ENCODE results near the gene ATG7. TPM values are rescaled to one million over a fixed set of nuclear protein-coding genes. Genes with fewer than 3 reads are reported as not detected.
"Not testable (repeated sequence)": the region's sequence is repeated elsewhere in the genome, so short reads cannot be mapped to it uniquely, and the experiment has no call there.

ATG7 gene
- total RNA-seq, 1 donor from 2014 or later, result 23.0 TPM

GRCh38 chr3:11510356-11510755 is 238.2 kb downstream of the ATG7 start:
- Mint-ChIP-seq H3K4me1 (ENCODE audit: low read depth, unreplicated experiment) (peaks cover 25% of the 10 kb centered on the region), H3K4me3 (ENCODE audit: unreplicated experiment) (peak overlapping the region; percentile 74), H3K27ac (ENCODE audit: unreplicated experiment) (peak overlapping the region; percentile 93), H3K9me3 (ENCODE audit: unreplicated experiment) (peaks cover 4% of the 10 kb centered on the region), H3K36me3 (ENCODE audit: unreplicated experiment) (no peaks in the 10 kb centered on the region), H3K27me3 (ENCODE audit: unreplicated experiment) (peaks cover 6% of the 10 kb centered on the region)
- TF ChIP-seq CTCF (IDR thresholded peaks at IDR 0.05; ENCODE audit: partially characterized antibody, unreplicated experiment), result no peak
- no peak for DNase-seq

GRCh38 chr3:11511606-11512005 is 239.4 kb downstream of the ATG7 start:
- not testable (repeated sequence) for H3K27me3 Mint-ChIP-seq (ENCODE audit: unreplicated experiment); H3K4me3 Mint-ChIP-seq (ENCODE audit: unreplicated experiment); H3K27ac Mint-ChIP-seq (ENCODE audit: unreplicated experiment); H3K36me3 Mint-ChIP-seq (ENCODE audit: unreplicated experiment); H3K9me3 Mint-ChIP-seq (ENCODE audit: unreplicated experiment); DNase-seq
- peaks cover 23% of the 10 kb centered on the region for H3K4me1 Mint-ChIP-seq (ENCODE audit: low read depth, unreplicated experiment)

- H3K9me3 Mint-ChIP-seq (ENCODE audit: unreplicated experiment); H3K36me3 Mint-ChIP-seq (ENCODE audit: unreplicated experiment); H3K27ac Mint-ChIP-seq (ENCODE audit: unreplicated experiment); DNase-seq; H3K4me3 Mint-ChIP-seq (ENCODE audit: unreplicated experiment); H3K27me3 Mint-ChIP-seq (ENCODE audit: unreplicated experiment): not testable (repeated sequence)
- H3K4me1 Mint-ChIP-seq (ENCODE audit: low read depth, unreplicated experiment), result peaks cover 23% of the 10 kb centered on the region
Measured at GRCh38 chr3:11513125-11513816, 241.1 kb downstream of the ATG7 start.

- Mint-ChIP-seq H3K36me3 (ENCODE audit: unreplicated experiment) (no peaks in the 10 kb centered on the region), H3K4me3 (ENCODE audit: unreplicated experiment) (no peak overlapping the region), H3K9me3 (ENCODE audit: unreplicated experiment) (peaks cover 8% of the 10 kb centered on the region), H3K27ac (ENCODE audit: unreplicated experiment) (no peak overlapping the region), H3K27me3 (ENCODE audit: unreplicated experiment) (peaks cover 10% of the 10 kb centered on the region), H3K4me1 (ENCODE audit: low read depth, unreplicated experiment) (peaks cover 22% of the 10 kb centered on the region)
- no peak for DNase-seq
- no peak for TF ChIP-seq CTCF (IDR thresholded peaks at IDR 0.05; ENCODE audit: partially characterized antibody, unreplicated experiment)
Measured at GRCh38 chr3:11513817-11514135, 241.6 kb downstream of the ATG7 start.

GRCh38 chr3:11514191-11514821 is 242.1 kb downstream of the ATG7 start:
- no peak overlapping the region for H3K27ac Mint-ChIP-seq (ENCODE audit: unreplicated experiment)
- no peak overlapping the region for H3K4me3 Mint-ChIP-seq (ENCODE audit: unreplicated experiment)
- peaks cover 10% of the 10 kb centered on the region for H3K27me3 Mint-ChIP-seq (ENCODE audit: unreplicated experiment)
- DNase-seq, result no peak
- no peak for TF ChIP-seq CTCF (IDR thresholded peaks at IDR 0.05; ENCODE audit: partially characterized antibody, unreplicated experiment)
- peaks cover 18% of the 10 kb centered on the region for H3K4me1 Mint-ChIP-seq (ENCODE audit: low read depth, unreplicated experiment)
- H3K9me3 Mint-ChIP-seq (ENCODE audit: unreplicated experiment), result peaks cover 10% of the 10 kb centered on the region
- no peaks in the 10 kb centered on the region for H3K36me3 Mint-ChIP-seq (ENCODE audit: unreplicated experiment)

- Mint-ChIP-seq H3K9me3 (ENCODE audit: unreplicated experiment) (peaks cover 10% of the 10 kb centered on the region), H3K27me3 (ENCODE audit: unreplicated experiment) (peaks cover 12% of the 10 kb centered on the region), H3K4me1 (ENCODE audit: low read depth, unreplicated experiment) (peaks cover 2% of the 10 kb centered on the region), H3K36me3 (ENCODE audit: unreplicated experiment) (no peaks in the 10 kb centered on the region), H3K4me3 (ENCODE audit: unreplicated experiment) (no peak overlapping the region), H3K27ac (ENCODE audit: unreplicated experiment) (no peak overlapping the region)
- DNase-seq, result no peak
- TF ChIP-seq CTCF (IDR thresholded peaks at IDR 0.05; ENCODE audit: partially characterized antibody, unreplicated experiment), result no peak
Measured at GRCh38 chr3:11517601-11518000, 245.4 kb downstream of the ATG7 start.
